ENCODE results near the gene CYP2W1. TPM values are rescaled to one million over a fixed set of nuclear protein-coding genes. Genes with fewer than 3 reads are reported as not detected.
A peak's percentile ranks its signal among the peaks of the same experiment; 100 is the strongest.

The CYP2W1 gene
- total RNA-seq, 1 experiment from 2014 or later = not detected

- H3K9me3 Mint-ChIP-seq = peaks cover 11% of the 10 kb centered on the region
- TF ChIP-seq STAT6 (CRISPR knock-in tag; conservative IDR thresholded peaks at IDR 0.05; ENCODE audit: low read depth) = no peak
- TF ChIP-seq GRHL2 (CRISPR knock-in tag; IDR thresholded peaks at IDR 0.05; ENCODE audit: insufficient replicate concordance, severe bottlenecking) = no peak
- TF ChIP-seq RELA (CRISPR knock-in tag; IDR thresholded peaks at IDR 0.05; ENCODE audit: borderline replicate concordance) = no peak
- TF ChIP-seq ATF6 (CRISPR knock-in tag; IDR thresholded peaks at IDR 0.05) = no peak
- no peak for TF ChIP-seq ZNF425 (CRISPR knock-in tag; conservative IDR thresholded peaks at IDR 0.05)
- TF ChIP-seq CDX4 (CRISPR knock-in tag; IDR thresholded peaks at IDR 0.05; ENCODE audit: borderline replicate concordance) = no peak
- TF ChIP-seq NFYB (CRISPR knock-in tag; conservative IDR thresholded peaks at IDR 0.05; ENCODE audit: low read depth) = no peak
- no peak for TF ChIP-seq ZNF317 (CRISPR knock-in tag; IDR thresholded peaks at IDR 0.05; ENCODE audit: borderline replicate concordance, low read depth)
- no peak for TF ChIP-seq ZNF281 (CRISPR knock-in tag; IDR thresholded peaks at IDR 0.05)
- TF ChIP-seq FOXK1 (CRISPR knock-in tag; IDR thresholded peaks at IDR 0.05) = no peak
- TF ChIP-seq ZNF396 (CRISPR knock-in tag; IDR thresholded peaks at IDR 0.05; ENCODE audit: borderline replicate concordance) = no peak
- TF ChIP-seq ELF4 (CRISPR knock-in tag; IDR thresholded peaks at IDR 0.05; ENCODE audit: low read depth) = no peak
- no peak for TF ChIP-seq ATF3 (CRISPR knock-in tag; conservative IDR thresholded peaks at IDR 0.05)
- TF ChIP-seq FOXP4 (CRISPR knock-in tag; IDR thresholded peaks at IDR 0.05) = no peak
- H3K27me3 Mint-ChIP-seq (ENCODE audit: low read depth) = peaks cover 5% of the 10 kb centered on the region; the same call in 1 of the 2 replicates
- CTCF ChIA-PET = no interaction called here
- no peak for DNase-seq (ENCODE audit: low spot score)
- peaks cover 7% of the 10 kb centered on the region; the same call in 1 of the 2 replicates for H3K4me1 Mint-ChIP-seq
- ATAC-seq = no peak
- peaks cover 15% of the 10 kb centered on the region for H3K36me3 Mint-ChIP-seq
- peak overlapping the region; percentile 36 for H3K27ac Mint-ChIP-seq
- POLR2A ChIA-PET = no interaction called here
- H3K4me3 Mint-ChIP-seq = no peak overlapping the region
Measured at GRCh38 chr7:1031716-1032455, 48.9 kb downstream of the CYP2W1 start.
